Peyer's patch (tissue), 4 donors: ENCODE data around the gene SRXN1. TPM values are rescaled to one million over a fixed set of nuclear protein-coding genes. Genes with fewer than 3 reads are reported as not detected.

Source experiments
- DNase-seq, 3 donors: peaks; one replicate each; pipeline ENCODE4 v3.0.0-alpha.2; 2017 to 2019
- H3K27ac ChIP-seq, 4 donors: fragments of 200-600 bp; sonication (generic); one replicate each; pipeline ENCODE4 v1.5.1; 2016 to 2019
- H3K27me3 ChIP-seq, 2 donors: fragments of 200-600 bp; sonication (generic); one replicate each; pipeline ENCODE4 v1.5.1; 2019
- H3K36me3 ChIP-seq, 3 donors: fragments of 200-600 bp; sonication (generic); one replicate each; pipeline ENCODE4 v1.5.1; 2016 to 2019
- H3K4me1 ChIP-seq, 4 donors: fragments of 200-600 bp; sonication (generic); one replicate each; pipeline ENCODE4 v1.5.1; 2016 to 2019
- H3K4me3 ChIP-seq, 4 donors: fragments of 200-600 bp; sonication (generic); 1 replicate in 3 of 4; 2 replicates in 1 of 4; pipeline ENCODE4 v1.5.1; 2016 to 2019; ENCODE audit warnings: mild to moderate bottlenecking in 1 of 4
- H3K9me3 ChIP-seq, 4 donors: fragments of 200-600 bp; sonication (generic); one replicate each; pipeline ENCODE4 v1.5.1; 2016 to 2019; ENCODE audit warnings: mild to moderate bottlenecking in 1 of 4
- CTCF ChIP-seq, 6 experiments: fragments of 450-650 bp in 4 of 6; fragments of 200-600 bp in 2 of 6; sonication (generic) in 1 of 6; IDR thresholded peaks; one replicate each; pipeline ENCODE4 v1.5.1; 2017 to 2019; ENCODE audit warnings: antibody characterized with exemption in 6 of 6, mild to moderate bottlenecking in 3 of 6, moderate library complexity in 1 of 6
- POLR2A ChIP-seq, 2 donors: fragments of 450-650 bp; IDR thresholded peaks; one replicate each; pipeline ENCODE4 v1.5.1; 2017; ENCODE audit warnings: antibody characterized with exemption in 2 of 2, mild to moderate bottlenecking in 2 of 2, moderate library complexity in 2 of 2
- total RNA-seq, 4 donors: library from RNA; depleted of rRNA; stranded (reverse); fragments of >200 nt; gene quantifications; one replicate each; pipeline ENCODE4 v1.1.0, GENCODE V29; 2016

The SRXN1 gene
- total RNA-seq, 4 donors from 2014 or later: 15.0 to 83.0 (median 29.9) TPM

GRCh38 chr20:641516-641875 lies 11.5 kb downstream of the SRXN1 start:
- Histone ChIP-seq H3K27me3 (no peaks in the 10 kb centered on the region), H3K27ac (no peak overlapping the region), H3K36me3 (no peaks in the 10 kb centered on the region), H3K9me3 (no peaks in the 10 kb centered on the region), H3K4me1 (peaks cover 0 to 6% (median 5%) of the 10 kb centered on the region in 4 donors), H3K4me3 (no peak overlapping the region)
- no peak for TF ChIP-seq CTCF (IDR thresholded peaks at IDR 0.05)
- no peak for TF ChIP-seq POLR2A (IDR thresholded peaks at IDR 0.05)
- DNase-seq: no peak

- TF ChIP-seq POLR2A (IDR thresholded peaks at IDR 0.05): no peak
- TF ChIP-seq CTCF (IDR thresholded peaks at IDR 0.05): no peak
- no peak for DNase-seq
- Histone ChIP-seq H3K4me3 (no peak overlapping the region), H3K4me1 (peaks cover 0 to 6% (median 5%) of the 10 kb centered on the region in 4 donors), H3K27ac (no peak overlapping the region), H3K9me3 (no peaks in the 10 kb centered on the region), H3K36me3 (no peaks in the 10 kb centered on the region), H3K27me3 (no peaks in the 10 kb centered on the region)
These were observed 12.1 kb downstream of the SRXN1 start for GRCh38 chr20:640674-641515.

- no peak for DNase-seq
- TF ChIP-seq CTCF (IDR thresholded peaks at IDR 0.05) (no peak), POLR2A (IDR thresholded peaks at IDR 0.05) (no peak)
- no peak overlapping the region for H3K27ac ChIP-seq
- H3K9me3 ChIP-seq: no peaks in the 10 kb centered on the region
- no peak overlapping the region for H3K4me3 ChIP-seq
- H3K27me3 ChIP-seq: no peaks in the 10 kb centered on the region
- H3K4me1 ChIP-seq: peaks cover 0 to 6% (median 2%) of the 10 kb centered on the region in 4 donors
- no peaks in the 10 kb centered on the region for H3K36me3 ChIP-seq
These were observed 14.4 kb downstream of the SRXN1 start for GRCh38 chr20:638579-638978.

- Histone ChIP-seq H3K27ac (no peak overlapping the region), H3K27me3 (no peaks in the 10 kb centered on the region), H3K9me3 (no peaks in the 10 kb centered on the region), H3K4me1 (peaks cover 0 to 4% (median 2%) of the 10 kb centered on the region in 4 donors), H3K4me3 (no peak overlapping the region), H3K36me3 (no peaks in the 10 kb centered on the region)
- no peak for DNase-seq
- TF ChIP-seq CTCF (IDR thresholded peaks at IDR 0.05): no peak
- no peak for TF ChIP-seq POLR2A (IDR thresholded peaks at IDR 0.05)
These were observed 15.4 kb downstream of the SRXN1 start for GRCh38 chr20:637559-637958.

- H3K4me1 ChIP-seq: no peaks in the 10 kb centered on the region
- H3K27me3 ChIP-seq: no peaks in the 10 kb centered on the region
- DNase-seq: no peak
- H3K27ac ChIP-seq: no peak overlapping the region
- TF ChIP-seq POLR2A (IDR thresholded peaks at IDR 0.05) (no peak), CTCF (IDR thresholded peaks at IDR 0.05) (no peak)
- H3K9me3 ChIP-seq: no peaks in the 10 kb centered on the region
- no peak overlapping the region for H3K4me3 ChIP-seq
- no peaks in the 10 kb centered on the region for H3K36me3 ChIP-seq
These were observed 17.1 kb downstream of the SRXN1 start for GRCh38 chr20:635893-636338.
